ENCODE results near the gene HOXB13.

The HOXB13 gene

DNA sequence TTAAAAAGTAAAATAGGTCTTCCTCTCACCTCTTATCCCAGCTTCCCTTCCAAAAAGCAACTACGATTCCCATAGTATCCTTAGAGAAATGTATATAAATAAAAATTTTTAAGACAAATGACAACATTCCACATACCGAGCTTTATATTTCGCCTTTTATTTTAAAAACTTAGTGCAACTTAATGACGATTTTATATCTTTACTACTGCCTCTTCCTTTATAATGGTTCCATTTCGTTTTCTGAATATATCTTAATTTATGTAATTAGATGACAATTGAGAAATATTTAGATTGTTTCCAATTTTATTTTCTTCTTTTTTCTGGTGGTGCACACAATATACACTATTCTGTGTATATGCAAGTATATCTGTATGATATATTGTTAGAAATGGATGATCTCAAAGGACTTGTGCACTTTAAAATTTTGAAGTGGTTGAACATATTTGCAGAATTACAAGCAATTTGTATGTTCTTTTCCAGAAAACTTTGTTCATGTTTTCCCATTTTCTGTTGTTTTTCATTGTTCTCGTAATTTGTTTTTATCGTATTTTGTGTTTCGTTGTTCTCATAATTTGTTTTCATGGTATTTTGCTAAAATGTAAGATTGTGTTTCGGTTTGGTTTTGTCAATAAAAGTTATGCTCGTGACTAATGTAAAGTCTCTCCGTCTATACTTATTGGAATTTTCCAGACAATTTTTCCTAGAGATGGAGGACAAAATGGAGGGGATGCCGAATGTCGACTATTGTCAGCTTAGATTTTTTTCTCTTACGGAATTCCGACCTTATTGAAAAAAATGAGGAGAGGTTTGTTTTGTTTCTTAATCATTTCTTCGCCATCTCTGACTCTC, 20.4 kb upstream of the HOXB13 start:
- no peak for DNase-seq (ENCODE audit: low read depth in 2 of 2)

DNA sequence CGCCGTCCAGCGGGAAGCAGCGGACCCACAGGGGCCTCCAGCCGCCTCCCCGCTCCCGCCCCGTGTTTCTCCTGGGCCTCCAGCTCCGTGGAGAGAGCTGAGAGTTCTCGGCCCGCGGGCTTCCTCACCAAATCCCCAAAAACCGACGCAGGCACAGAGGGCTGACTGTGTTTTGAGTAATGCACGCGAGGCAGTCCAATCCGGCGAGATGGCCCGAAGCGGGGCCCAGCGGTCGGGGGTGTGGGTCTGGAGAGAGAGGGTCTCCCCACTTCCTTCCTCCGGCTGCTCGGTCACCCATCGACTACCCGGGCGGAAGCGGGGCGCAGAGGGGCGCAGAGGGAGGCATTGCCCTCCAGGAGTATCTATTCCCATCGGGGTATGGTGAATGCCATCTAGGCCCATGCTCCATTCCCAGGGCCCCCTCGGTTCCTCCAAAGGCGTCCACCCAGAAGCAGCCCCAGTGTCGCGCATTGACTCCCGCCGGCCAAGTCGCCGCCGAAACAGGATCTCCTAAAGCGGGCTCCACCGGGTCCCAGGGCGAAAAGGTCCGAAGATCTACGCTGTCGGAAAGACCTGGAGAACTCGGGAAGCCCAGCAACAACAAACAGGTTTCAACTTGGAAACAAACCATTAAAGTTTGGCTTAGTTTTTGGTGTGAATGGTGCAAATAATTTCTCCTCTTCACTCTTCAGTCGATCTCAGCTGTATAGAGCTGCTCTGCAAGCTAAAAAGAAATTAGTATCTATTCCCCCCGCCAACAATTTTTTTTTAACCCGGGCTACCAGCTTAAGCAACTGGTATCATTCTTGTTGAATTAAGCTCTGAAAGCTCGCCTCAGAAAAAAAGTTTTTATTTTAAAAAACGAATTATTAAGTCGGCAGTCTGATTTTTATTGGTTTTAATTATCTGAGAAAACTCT, 19.2 kb upstream of the HOXB13 start:
- DNase-seq (ENCODE audit: low read depth in 2 of 2) = no peak

DNA sequence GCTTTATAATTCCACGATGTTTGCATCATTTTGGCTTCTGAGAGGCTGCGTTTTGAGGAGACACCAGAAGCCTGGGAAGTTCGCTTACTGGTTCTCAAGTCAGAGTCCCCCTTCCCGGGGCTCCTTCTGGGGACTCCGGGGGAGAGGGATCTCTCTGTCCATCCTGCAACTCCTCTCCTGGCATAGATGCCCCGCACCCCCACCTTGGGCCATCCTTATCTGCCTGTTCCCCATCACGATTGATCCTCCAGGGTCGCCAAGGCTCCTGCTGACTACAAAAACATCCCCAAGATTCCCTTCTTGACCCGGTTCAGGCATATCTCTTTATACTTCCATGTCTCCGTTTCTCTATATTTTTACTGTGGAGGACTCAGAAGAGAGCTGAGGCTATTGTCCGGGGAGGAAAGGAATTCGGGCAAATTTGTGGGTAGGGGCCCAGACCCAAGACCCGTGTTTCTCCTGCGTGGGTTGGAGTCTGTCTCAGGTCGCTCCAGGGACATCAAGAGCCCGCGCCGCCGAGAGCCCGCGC, 18.4 kb upstream of the HOXB13 start:
- DNase-seq (ENCODE audit: low read depth in 2 of 2) = no peak

DNA sequence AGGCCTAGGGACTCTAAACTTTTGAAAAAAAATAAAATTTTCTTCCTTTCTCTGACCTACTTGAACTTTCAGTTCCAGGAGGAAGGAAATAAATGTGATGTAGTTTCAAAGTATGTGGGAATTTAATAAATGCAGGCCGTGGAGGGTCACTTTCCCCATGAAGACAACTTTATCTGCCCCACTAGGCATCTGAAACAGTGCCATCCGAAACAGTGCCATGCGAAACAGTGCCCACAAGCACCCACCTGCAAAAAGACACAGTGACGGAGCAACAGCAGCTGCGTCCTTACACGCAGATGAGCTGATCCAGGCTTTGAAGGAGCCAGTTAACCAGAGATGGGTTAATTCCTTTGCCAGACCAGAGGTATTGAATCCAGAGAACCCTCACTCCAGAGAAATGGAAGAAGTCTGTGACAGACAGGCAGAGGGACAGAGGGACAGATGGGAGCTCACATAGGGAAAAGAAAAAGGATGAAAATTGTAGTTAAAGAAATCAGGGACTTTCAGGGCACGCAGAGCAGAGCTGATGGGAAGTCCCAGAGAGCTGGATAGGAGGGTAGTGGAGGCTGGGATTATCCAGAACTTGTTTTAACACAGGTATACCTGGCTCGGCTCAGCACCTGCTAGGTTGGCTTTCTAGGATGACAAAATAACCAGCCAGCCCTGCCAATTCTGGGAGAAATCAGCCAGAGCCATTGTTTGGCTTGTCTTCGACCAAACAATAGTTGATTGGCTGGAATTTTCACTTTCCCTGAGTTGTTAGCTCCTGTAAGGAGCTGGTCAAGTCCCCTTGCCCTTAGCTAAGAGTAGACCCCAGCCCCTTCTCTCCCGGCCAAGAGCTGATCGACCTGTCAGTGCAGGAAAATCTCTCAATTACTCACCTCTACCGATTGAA, 17.1 kb upstream of the HOXB13 start:
- no peak for DNase-seq (ENCODE audit: low read depth in 2 of 2)

DNA sequence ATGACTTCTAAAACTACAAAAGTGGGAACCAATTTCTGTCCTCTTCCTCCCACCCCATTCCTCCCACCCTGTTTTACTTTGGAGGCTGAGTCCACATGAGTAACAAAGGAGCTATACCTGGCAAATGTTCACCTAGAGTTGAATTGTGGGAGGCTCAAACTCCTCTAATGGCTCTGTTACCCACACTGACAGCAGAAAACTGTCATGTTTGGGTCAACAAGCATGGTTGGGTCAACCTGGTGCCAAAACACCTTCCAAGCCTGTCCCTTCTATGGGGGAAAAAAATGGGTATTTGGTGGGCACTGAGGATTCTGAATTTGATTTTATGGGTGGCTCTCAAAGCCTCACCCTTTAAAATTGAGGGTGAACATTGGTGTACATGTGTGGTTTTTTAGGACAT, 12.0 kb upstream of the HOXB13 start:
- DNase-seq (ENCODE audit: low read depth in 2 of 2) = no peak

DNA sequence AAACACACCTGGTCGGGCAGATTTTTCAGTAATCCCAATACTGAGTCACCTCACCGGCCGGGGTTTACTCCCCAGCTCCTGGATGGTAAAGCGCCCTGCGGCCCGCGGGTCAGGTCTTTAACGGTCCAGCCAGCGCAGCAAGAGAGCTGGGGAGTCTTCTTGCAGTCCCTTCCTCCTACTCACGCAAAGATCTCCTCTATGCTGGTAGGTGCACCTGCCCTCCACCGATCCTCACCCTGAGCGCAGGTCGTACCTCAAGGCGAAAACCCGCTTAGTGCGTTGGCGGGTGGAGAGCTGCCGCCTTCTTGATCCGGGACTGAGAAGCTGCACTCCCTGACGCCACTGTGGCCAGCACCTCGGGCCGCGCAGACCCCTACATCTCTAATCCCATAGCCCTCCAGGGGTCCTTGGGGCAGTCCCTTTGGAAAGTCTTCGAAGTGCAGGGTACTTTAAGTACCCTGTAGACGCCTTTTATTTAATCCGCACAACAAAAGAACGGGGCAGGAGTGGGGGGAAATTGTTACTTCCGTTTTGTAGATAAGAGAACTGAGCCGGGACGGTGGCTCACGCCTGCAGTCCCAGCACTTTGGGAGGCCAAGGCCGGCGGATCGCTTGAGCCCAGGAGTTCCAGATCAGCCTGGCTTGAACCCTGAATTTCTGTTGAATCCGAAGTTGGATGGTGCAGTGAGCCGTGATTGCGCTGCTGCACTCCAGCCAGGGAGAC, 10.4 kb upstream of the HOXB13 start:
- DNase-seq (ENCODE audit: low read depth in 2 of 2) = no peak

DNA sequence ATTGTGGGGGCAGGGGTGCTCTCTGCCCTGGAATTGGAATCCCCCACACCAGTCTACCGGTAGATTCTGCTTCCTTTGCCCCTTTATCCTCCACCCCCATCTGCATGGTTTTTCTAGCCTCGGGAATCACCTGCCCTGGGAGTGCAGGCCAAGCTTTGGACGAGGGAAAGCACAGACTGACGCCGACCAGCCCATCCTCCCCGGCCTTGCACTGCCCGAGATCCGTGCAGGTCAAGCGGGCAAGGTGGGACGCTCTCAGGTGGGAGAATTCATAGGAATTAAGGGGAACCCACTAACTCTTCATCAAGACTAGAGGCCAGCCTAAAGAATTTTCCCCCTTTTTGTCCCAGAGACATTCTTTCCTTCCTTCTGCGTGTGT, 9.9 kb upstream of the HOXB13 start:
- DNase-seq (ENCODE audit: low read depth in 2 of 2) = no peak

DNA sequence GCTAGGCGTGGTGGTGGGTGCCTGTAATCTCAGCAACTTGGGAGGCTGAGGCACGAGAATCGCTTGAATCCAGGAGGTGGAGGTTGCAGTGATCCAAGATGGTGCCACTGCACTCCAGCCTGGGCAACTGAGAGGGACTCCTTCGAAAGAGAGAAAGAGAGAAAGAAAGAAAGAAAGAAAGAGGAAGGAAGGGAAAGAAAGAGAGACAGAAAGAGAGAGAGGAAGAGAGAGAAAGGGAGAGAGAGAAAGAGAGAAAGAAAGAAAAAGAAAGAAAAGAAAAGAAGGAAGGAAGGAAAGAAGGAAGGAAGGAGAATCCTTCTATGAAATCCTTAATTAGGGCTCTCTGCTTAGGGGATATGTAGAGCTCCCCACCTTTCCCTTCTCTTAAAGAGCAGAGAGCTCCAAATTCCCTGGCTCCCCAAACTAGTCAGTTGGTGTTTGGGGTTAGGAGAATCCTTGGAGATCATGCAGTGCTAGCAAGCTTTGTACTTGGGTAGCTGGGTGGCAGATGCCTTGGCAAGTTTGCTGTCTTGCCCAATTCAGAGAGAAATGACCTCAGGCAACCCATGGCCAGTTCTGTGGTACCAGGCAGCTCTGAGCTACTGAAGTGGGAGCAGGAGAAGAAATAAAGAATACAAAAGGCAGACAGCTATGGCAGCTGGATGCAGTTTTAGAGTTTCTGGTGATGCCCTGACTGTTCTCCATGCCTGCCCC, 8.9 kb upstream of the HOXB13 start:
- no peak for DNase-seq (ENCODE audit: low read depth in 2 of 2)

DNA sequence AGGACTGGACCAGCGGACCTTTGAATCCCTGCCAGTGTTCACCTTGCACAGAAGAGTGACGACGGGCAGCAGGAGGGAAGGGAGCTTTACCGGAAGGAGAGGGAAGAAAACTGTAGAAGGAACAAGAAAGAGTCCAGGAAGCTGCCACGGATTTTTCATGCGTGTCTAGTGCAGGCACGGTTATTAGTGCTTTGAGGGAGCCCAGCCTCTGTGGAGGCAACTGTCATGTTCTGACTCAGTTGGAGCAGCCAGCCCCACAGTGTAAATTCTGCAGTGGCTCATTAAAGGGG, 6.5 kb upstream of the HOXB13 start:
- no peak for DNase-seq (ENCODE audit: low read depth in 2 of 2)

DNA sequence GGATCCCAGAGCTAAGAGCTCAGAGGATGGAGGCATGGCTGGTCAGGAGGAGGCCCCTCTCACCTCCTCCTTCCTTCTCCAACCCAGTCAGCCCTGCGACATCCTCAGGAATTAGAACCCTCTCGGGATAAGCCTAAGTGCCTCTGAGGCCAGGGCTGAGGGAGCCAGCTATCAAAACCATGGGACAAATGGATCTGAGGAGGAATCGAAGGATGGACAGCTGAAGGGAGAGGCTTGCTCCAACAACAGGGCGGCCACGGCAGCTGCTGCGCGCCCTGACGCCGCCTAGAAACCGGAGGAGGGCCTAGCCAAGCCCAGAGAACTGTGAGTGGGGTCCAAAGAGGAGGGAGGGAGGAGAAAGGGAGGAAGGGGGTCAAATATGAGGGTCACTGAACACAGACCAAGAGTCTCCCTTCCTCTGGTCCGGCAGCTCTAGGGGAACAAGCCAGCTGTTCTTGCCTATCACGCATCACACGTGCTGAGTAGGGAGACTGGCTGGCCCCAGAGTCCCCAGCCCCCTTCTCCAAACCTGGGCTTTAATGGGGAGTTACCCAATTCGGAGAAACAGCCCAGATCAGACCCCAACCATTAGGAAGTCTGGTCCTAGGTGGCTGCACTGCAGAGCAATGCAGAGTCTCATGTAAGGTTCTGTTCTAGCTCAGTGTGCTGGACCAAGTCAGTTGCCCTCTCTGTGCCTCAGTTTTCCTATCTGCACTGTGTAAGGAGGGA, 5.9 kb upstream of the HOXB13 start:
- DNase-seq (ENCODE audit: low read depth in 2 of 2) = no peak

DNA sequence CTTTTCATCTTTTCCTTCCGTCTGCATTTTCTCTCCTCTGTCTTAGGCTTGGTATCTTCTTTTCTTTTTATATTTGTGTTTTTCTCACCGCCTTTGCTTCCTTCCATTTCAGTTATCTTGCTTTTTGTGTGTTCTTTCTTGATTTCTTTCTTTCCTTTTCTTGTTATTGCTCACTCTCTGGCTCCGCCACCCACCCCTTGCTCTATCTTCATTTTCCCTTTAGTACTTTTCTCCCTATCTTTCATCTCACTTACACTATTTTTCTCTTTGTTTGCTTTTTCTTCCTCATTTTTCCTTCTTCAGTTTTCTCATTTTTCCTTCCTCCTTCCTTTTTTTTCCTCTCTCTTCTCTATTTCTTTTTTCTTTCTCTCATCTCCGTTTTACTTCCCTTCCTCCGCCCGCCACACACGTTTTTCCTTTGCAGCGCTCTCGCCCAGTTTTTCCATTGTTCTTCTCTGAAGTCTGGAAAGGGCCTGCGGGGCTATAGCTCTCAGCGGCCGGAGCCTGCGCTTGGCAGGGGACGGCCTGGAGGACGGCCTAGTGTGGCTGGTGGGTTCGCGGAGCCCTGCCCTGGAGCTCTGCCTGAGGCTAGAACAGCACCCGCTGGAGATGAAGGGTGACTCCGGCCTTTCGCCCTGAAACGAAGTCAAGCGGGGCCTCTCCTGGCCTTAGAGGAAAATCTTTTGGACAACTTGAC, 5.2 kb upstream of the HOXB13 start:
- DNase-seq (ENCODE audit: low read depth in 2 of 2) = no peak

DNA sequence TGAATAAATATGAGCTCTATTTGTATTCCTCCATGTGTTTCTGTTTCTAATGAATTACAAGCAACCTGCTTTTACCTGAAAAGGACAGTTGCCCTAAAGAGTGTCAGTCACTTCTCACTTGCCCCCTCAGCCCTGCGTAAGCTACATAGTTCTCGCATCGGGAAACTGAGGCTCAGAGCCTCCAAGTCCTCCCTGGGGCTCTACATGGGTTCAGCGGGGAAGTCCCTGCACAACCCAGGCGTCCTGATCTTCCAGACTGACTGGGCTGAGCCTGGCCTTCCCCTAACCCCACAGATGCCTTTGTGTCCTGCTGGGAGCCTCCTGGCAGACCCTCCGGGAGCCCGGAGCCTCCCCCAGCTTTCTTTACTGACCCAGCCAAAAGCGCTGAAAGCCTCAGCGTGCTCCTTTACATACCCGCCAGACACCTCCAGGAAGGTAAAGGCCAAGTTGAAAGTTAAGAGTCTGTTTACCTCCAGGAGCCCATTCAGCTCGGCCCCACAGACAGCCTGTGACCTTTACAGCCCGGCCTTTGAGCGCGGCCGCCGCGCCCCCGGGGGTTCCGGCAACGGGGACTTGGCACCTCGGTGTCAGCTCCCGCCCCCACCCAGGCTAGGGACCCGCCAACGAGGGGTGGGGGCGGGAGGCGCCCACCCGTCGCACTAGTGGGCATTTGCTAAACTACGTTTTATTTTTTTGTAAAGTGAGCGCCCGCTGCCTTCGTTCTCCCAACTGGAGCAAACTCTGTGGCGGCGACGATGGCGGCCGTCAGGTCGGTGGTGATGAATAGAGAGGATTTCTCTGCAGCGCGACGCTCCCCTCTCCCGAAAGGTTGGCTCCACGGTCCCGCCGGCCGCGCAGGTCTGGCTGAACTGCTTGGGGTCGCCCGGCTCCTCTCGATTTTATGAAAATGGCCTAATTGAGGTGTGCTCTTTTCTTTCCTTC, 4.4 kb upstream of the HOXB13 start:
- no peak for DNase-seq (ENCODE audit: low read depth in 2 of 2)

DNA sequence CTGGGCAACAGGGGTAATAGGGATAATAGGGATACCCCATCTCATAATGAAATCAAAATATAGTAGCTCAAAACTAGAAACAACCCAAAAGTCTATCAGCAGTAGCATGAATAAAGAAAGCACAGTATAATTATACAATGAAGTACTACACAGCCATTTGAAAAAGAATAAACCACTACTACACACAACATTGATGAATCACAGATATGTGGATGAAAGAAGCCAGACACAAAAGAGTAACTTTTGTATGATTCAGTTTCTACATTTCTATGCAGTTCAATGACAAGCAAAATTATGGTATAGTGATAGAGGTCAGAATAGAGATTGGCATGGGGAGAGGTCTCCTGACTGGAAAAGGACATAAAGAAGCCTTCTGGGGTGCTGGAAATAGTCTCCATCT, 2.8 kb upstream of the HOXB13 start:
- DNase-seq (ENCODE audit: low read depth in 2 of 2) = no peak

DNA sequence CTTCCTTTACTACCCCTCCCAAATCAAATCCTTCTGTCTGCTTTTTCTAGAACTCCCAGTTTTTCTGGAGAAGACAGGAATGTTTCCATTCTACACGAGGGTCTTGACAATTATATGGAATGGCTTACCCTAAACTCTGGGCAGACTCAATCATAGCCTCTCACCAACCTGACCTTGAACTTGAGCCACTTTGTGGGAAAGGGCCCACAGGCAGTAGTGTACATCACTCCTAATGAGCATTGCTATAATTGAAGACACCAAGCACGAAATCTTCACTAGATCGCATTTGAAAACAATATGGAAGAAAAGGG, 1.6 kb upstream of the HOXB13 start:
- no peak for DNase-seq (ENCODE audit: low read depth in 2 of 2)

DNA sequence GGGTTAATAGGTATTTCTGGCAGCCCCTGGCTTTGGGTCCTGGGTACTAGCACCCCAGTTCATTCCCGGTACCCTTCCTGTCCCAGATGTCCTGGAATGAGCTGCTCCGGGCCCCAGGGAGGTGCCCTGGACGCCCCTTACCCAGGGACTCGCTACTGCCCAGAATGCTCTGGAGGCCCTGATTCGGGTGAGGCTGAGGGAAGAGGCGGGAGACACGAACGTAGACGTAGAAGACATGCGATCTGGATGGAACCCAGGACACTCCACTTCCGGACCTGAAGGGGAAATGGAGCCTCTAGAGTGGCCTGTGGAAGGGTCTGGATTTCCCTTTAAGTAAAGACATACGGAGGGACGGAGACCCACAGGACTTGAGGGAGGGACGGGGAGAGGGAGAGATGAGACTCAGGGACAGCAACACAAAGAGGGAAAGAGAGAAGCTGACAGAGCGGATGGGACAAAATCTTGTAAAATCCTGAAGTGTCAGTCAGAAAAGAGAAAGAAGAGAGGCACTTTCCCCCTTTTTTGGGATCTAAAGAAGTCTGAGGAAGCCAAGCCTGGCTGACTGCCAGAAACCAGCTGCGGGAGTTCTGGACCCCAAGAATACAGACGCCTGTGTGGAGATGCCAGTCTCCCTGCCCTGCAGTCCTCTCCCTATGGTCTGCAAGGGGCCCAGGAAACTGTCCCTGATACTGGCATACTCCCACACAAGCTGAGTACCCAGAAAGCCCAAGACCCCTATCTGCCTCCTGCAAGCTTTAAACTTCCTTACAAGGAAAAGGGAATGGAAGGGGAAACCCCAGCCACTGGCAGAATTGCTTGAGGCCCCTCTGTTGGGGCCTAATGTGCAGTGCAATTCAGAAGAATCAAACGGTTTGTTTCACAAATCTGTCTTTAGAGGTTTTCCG, 1.0 kb upstream of the HOXB13 start:
- no peak for DNase-seq (ENCODE audit: low read depth in 2 of 2)

DNA sequence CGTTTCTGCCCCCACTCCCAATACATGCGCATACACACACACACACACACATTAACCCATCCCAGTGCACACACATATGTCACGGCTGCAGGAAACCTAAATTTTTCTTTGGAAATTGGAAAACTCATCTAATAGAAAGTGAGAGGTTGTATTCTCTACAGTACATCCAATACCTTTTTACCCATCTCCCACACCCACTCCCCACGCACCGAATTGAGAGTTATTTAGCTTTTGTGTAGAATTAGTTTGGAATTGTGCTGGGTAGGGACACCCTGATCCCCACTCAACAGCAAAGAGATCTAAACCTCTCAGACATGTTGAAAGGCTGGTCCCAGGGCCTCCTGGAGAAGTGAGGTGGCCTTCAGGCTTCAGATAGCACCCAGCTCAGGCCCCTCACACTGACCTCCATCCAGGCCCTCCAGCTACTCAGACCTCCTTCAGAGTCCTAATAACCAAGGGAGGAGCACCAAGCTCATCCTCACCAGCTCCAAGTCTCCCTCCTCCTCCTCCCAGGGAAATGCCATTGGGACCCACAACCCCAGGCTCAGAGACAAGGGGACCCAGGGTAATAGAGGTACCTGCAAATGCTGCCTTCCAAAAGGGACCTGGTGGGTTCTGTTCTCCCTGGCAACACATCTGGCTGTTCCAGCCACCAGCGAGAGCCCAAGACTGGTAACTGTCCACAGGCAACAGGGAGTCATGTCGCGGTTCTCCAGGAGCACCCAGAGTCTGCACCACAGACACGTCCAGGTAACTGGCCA, 955 bp downstream of the HOXB13 start:
- DNase-seq (ENCODE audit: low read depth in 2 of 2) = no peak

DNA sequence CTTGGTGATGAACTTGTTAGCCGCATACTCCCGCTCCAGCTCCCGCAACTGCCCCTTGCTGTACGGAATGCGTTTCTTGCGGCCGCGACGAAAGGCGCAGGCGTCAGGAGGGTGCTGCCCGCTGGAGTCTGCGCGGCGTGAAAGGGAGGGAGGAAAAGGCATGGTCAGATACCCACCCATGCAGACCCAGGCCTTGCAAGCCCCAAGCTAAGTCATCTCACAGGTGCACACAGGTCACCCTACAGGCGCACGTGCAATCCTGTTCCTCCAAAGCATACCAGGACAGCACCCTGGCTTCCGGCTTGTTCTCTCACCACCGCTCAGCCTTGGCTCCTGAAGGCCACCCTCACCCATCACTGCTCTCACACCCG, 1.6 kb downstream of the HOXB13 start:
- DNase-seq (ENCODE audit: low read depth in 2 of 2) = no peak

All from stimulated activated CD4-positive, alpha-beta T cell treated with anti-CD3 and anti-CD28 coated beads, Interleukin-15, amount 100 ng/mL, for 48 hours (primary cell).